HL-60 (cell line): ENCODE results near the gene TPD52L1.

Experiments used
- GABPA ChIP-seq: IDR thresholded peaks from 2 replicates; pipeline ENCODE4 v1.6.1; 2012; ENCODE audit warnings: low read depth
- POLR2AphosphoS5 ChIP-seq: IDR thresholded peaks from 2 replicates; pipeline ENCODE4 v1.6.1; 2012; ENCODE audit warnings: low read depth
- REST ChIP-seq: IDR thresholded peaks from 2 replicates; pipeline ENCODE4 v1.6.1; 2012; ENCODE audit warnings: low read depth; ENCODE audit not compliant: insufficient replicate concordance
- TF ChIP-seq, protein P1 (sequence below): IDR thresholded peaks from one replicate; pipeline ENCODE4 v1.5.1; 2011; ENCODE audit warnings: low read length, control low read depth, inconsistent platforms; ENCODE audit not compliant: insufficient read depth

DNA sequence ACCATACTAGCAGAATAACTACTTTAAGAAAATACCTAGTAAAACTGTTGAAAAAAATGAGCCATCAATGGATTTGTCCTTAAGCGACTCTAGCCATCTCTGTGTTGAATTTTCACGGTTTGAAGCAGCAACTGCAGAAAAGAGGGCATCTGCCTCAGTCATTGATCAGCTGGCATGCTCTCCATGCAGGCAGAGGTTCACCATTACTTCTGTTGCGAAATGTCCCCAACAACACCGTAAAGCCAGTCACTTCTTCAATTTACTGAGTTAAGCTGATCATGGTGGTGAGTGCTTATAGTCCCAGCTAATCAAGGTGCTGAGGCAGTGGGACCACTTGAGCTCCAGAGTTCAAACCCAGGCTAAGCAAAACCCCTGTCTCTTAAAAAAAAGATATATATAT lies 11.1 kb downstream of the TPD52L1 start:
- TF ChIP-seq, protein P1, sequence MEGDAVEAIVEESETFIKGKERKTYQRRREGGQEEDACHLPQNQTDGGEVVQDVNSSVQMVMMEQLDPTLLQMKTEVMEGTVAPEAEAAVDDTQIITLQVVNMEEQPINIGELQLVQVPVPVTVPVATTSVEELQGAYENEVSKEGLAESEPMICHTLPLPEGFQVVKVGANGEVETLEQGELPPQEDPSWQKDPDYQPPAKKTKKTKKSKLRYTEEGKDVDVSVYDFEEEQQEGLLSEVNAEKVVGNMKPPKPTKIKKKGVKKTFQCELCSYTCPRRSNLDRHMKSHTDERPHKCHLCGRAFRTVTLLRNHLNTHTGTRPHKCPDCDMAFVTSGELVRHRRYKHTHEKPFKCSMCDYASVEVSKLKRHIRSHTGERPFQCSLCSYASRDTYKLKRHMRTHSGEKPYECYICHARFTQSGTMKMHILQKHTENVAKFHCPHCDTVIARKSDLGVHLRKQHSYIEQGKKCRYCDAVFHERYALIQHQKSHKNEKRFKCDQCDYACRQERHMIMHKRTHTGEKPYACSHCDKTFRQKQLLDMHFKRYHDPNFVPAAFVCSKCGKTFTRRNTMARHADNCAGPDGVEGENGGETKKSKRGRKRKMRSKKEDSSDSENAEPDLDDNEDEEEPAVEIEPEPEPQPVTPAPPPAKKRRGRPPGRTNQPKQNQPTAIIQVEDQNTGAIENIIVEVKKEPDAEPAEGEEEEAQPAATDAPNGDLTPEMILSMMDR, result no peak
- TF ChIP-seq REST (no peak), POLR2AphosphoS5 (no peak), GABPA (no peak)
